Coronary artery (tissue), 2 donors: Measurements from ENCODE around the gene OFD1.

ENCODE experiments used
- DNase-seq: peaks from one replicate; pipeline ENCODE4 v3.0.0-alpha.2; 2017; ENCODE audit warnings: low spot score
- H3K27ac ChIP-seq, 2 donors: fragments of 200-600 bp; sonication (generic); one replicate each; pipeline ENCODE4 v1.5.1; 2016 to 2019
- H3K4me3 ChIP-seq: fragments of 200-600 bp; sonication (generic); 2 replicates; pipeline ENCODE4 v1.5.1; 2016; ENCODE audit warnings: mild to moderate bottlenecking, moderate library complexity
- CTCF ChIP-seq: fragments of 200-600 bp; sonication (generic); IDR thresholded peaks from one replicate; pipeline ENCODE4 v1.5.1; 2019; ENCODE audit warnings: antibody characterized with exemption

Gene OFD1

GRCh38 chrX:13695601-13696115, 38.9 kb upstream of the OFD1 start:
- no peak for TF ChIP-seq CTCF
- Histone ChIP-seq H3K4me3 (no peak overlapping the region), H3K27ac (no peak overlapping the region)
- DNase-seq = no peak

- DNase-seq = no peak
- no peak for TF ChIP-seq CTCF
- H3K4me3 ChIP-seq = no peak overlapping the region
- no peak overlapping the region for H3K27ac ChIP-seq
Measured at GRCh38 chrX:13697455-13697854, 37.1 kb upstream of the OFD1 start.

- H3K27ac ChIP-seq = no peak overlapping the region
Measured at GRCh38 chrX:13697976-13698375, 36.6 kb upstream of the OFD1 start.

GRCh38 chrX:13698432-13698831, 36.1 kb upstream of the OFD1 start:
- TF ChIP-seq CTCF = no peak
- no peak overlapping the region for H3K4me3 ChIP-seq
- DNase-seq = no peak
- no peak overlapping the region for H3K27ac ChIP-seq

More at GRCh38 chrX:13697976-13698375, 36.6 kb upstream of the OFD1 start:
- no peak for DNase-seq
- no peak for TF ChIP-seq CTCF
- H3K4me3 ChIP-seq = no peak overlapping the region

- DNase-seq = no peak
- H3K27ac ChIP-seq = no peak overlapping the region
- H3K4me3 ChIP-seq = no peak overlapping the region
- no peak for TF ChIP-seq CTCF
Measured at GRCh38 chrX:13699183-13699826, 35.2 kb upstream of the OFD1 start.

- TF ChIP-seq CTCF = no peak
- H3K27ac ChIP-seq = no peak overlapping the region
- H3K4me3 ChIP-seq = no peak overlapping the region
- no peak for DNase-seq
Measured at GRCh38 chrX:13700380-13700779, 34.2 kb upstream of the OFD1 start.

GRCh38 chrX:13702111-13702789, 32.3 kb upstream of the OFD1 start:
- no peak for TF ChIP-seq CTCF
- no peak for DNase-seq
- no peak overlapping the region for H3K4me3 ChIP-seq
- H3K27ac ChIP-seq = no peak overlapping the region
